Esophagus muscularis mucosa (tissue), 4 donors: ENCODE data around the gene GTSE1. TPM values are rescaled to one million over a fixed set of nuclear protein-coding genes. Genes with fewer than 3 reads are reported as not detected.

Experiments used
- DNase-seq: peaks from one replicate; pipeline ENCODE4 v3.0.0-alpha.2; 2017; ENCODE audit errors: extremely low spot score
- H3K27ac ChIP-seq, 4 donors: fragments of 200-600 bp; sonication (generic); replicated peaks in 1 of 4; 1 replicate in 3 of 4; 2 replicates in 1 of 4; pipeline ENCODE4 v1.5.1; 2016 to 2019; ENCODE audit warnings: mild to moderate bottlenecking in 1 of 4
- H3K27me3 ChIP-seq, 4 donors: fragments of 200-600 bp; sonication (generic); one replicate each; pipeline versions ENCODE4 v1.5.1 to v1.6.0; 2016 to 2019
- H3K36me3 ChIP-seq, 4 donors: fragments of 200-600 bp; sonication (generic); one replicate each; pipeline ENCODE4 v1.5.1; 2016 to 2019
- H3K4me1 ChIP-seq, 4 donors: fragments of 200-600 bp; sonication (generic); one replicate each; pipeline ENCODE4 v1.5.1; 2016 to 2019
- H3K4me3 ChIP-seq, 4 donors: fragments of 200-600 bp; sonication (generic); 1 replicate in 2 of 4; 2 replicates in 2 of 4; pipeline ENCODE4 v1.5.1; 2016 to 2019; ENCODE audit warnings: mild to moderate bottlenecking in 4 of 4, moderate library complexity in 1 of 4
- H3K9me3 ChIP-seq, 4 donors: fragments of 200-600 bp; sonication (generic); 1 replicate in 3 of 4; 2 replicates in 1 of 4; pipeline ENCODE4 v1.5.1; 2016 to 2019
- EP300 ChIP-seq: sonication (generic); formaldehyde crosslinking; IDR thresholded peaks from one replicate; pipeline ENCODE4 v1.6.1; 2017; ENCODE audit warnings: antibody characterized with exemption
- POLR2A ChIP-seq: fragments of 450-650 bp; IDR thresholded peaks from one replicate; pipeline ENCODE4 v1.6.1; 2017; ENCODE audit warnings: antibody characterized with exemption, moderate library complexity, mild to moderate bottlenecking, low read depth
- POLR2AphosphoS5 ChIP-seq, 2 donors: sonication (generic); formaldehyde crosslinking; IDR thresholded peaks; one replicate each; pipeline ENCODE4 v1.6.1; 2017; ENCODE audit warnings: antibody characterized with exemption in 2 of 2
- WGBS: methylation state at CpG from one replicate; pipeline ENCODE4 v1.1.5; 2018; 5-methylcytosine and 5-hydroxymethylcytosine counted together
- intact Hi-C: fragments of 100-400 bp; cut with DNase I; formaldehyde crosslinking; loops from one replicate; pipeline ENCODE4 v1.15.1; 2023
- total RNA-seq, 4 donors: library from RNA; depleted of rRNA; stranded (reverse); fragments of >200 nt; gene quantifications; one replicate each; pipeline versions ENCODE4 v1.1.0 to v1.2.1, GENCODE V29; 2016
- TF ChIP-seq, protein P1 (sequence below), 3 experiments: fragments of 200-600 bp in 2 of 3; fragments of 450-650 bp in 1 of 3; sonication (generic) in 2 of 3; IDR thresholded peaks; one replicate each; pipeline ENCODE4 v1.5.1; 2017 to 2019; ENCODE audit warnings: antibody characterized with exemption in 3 of 3, mild to moderate bottlenecking in 2 of 3, moderate library complexity in 1 of 3

GTSE1 gene
- total RNA-seq, 4 donors from 2014 or later, result 1.0 TPM; not detected in 3

DNA sequence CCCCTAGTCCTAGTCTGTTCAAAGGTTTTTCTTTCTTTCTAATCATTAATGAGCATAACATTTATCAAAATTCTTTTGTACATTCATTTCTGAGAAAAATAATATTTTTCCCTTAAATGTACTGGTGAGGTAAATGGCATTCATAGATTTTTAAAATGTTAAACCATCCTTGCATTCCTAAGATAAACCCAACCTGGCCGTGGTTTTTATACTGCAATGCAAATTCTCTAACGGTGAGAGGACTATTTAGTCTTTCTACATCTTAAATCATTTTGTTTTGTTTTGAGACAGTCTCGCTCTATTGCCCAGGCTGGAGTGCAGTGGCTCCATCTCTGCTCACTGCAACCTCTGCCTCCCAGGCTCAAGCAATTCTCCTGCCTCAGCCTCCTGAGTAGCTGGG lies 79.4 kb downstream of the GTSE1 start:
- 90% methylated on average over 3 of the region's 3 CpGs for WGBS
- Histone ChIP-seq H3K4me3 (no peak overlapping the region), H3K27me3 (peaks cover 0 to 5% (median 0%) of the 10 kb centered on the region in 4 donors), H3K36me3 (peaks cover 0 to 4% (median 0%) of the 10 kb centered on the region in 4 donors), H3K9me3 (peaks cover 0 to 12% (median 10%) of the 10 kb centered on the region in 4 donors), H3K4me1 (peaks cover 0 to 6% (median 0%) of the 10 kb centered on the region in 4 donors), H3K27ac (no peak overlapping the region)
- DNase-seq, result no peak
- intact Hi-C loops, result no loop called here
- TF ChIP-seq, protein P1, sequence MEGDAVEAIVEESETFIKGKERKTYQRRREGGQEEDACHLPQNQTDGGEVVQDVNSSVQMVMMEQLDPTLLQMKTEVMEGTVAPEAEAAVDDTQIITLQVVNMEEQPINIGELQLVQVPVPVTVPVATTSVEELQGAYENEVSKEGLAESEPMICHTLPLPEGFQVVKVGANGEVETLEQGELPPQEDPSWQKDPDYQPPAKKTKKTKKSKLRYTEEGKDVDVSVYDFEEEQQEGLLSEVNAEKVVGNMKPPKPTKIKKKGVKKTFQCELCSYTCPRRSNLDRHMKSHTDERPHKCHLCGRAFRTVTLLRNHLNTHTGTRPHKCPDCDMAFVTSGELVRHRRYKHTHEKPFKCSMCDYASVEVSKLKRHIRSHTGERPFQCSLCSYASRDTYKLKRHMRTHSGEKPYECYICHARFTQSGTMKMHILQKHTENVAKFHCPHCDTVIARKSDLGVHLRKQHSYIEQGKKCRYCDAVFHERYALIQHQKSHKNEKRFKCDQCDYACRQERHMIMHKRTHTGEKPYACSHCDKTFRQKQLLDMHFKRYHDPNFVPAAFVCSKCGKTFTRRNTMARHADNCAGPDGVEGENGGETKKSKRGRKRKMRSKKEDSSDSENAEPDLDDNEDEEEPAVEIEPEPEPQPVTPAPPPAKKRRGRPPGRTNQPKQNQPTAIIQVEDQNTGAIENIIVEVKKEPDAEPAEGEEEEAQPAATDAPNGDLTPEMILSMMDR (IDR thresholded peaks at IDR 0.05), result no peak
- no peak for TF ChIP-seq EP300
- TF ChIP-seq POLR2A, result no peak
- no peak for TF ChIP-seq POLR2AphosphoS5 (IDR thresholded peaks at IDR 0.05)

DNA sequence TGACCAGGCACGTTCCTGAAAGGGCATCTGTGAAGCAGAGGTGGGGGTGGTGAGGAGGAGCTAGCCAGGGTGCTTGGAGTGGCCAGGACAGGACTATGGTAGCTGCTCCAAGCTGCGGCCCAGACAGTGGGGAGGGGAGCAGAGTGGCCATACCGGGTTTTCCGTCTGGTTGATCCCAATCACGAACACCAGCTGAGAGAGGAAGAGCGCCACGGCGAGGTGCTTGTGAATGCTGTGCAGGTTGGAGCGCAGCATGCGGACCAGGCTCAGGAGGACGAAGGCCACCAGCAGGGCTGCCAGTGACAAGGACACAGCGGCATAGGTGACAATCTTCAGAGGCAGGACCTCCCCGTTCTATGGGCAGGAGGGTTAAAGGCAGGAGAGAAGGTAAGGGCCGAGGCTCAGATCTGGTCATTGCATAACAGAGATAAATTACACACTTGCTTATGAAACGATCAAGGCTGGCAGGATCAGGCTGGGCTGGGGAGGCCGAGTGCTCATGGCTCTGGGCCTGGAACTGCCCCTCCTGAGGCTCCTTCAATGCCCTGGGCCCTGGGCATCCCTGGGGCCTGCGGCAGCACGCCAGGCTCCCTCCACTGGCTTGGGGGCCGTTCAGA lies 80.3 kb downstream of the GTSE1 start:
- TF ChIP-seq EP300 (no peak), POLR2A (no peak), POLR2AphosphoS5 (IDR thresholded peaks at IDR 0.05) (no peak)
- TF ChIP-seq, protein P1 (IDR thresholded peaks at IDR 0.05), result no peak
- peaks cover 0 to 12% (median 10%) of the 10 kb centered on the region in 4 donors for H3K9me3 ChIP-seq
- no peak overlapping the region for H3K4me3 ChIP-seq
- peaks cover 0 to 4% (median 0%) of the 10 kb centered on the region in 4 donors for H3K36me3 ChIP-seq
- peaks cover 0 to 5% (median 0%) of the 10 kb centered on the region in 4 donors for H3K27me3 ChIP-seq
- 95% methylated on average over 17 of the region's 19 CpGs for WGBS
- intact Hi-C loops, result no loop called here
- peaks cover 0 to 6% (median 0%) of the 10 kb centered on the region in 4 donors for H3K4me1 ChIP-seq
- H3K27ac ChIP-seq, result no peak overlapping the region
- no peak for DNase-seq

DNA sequence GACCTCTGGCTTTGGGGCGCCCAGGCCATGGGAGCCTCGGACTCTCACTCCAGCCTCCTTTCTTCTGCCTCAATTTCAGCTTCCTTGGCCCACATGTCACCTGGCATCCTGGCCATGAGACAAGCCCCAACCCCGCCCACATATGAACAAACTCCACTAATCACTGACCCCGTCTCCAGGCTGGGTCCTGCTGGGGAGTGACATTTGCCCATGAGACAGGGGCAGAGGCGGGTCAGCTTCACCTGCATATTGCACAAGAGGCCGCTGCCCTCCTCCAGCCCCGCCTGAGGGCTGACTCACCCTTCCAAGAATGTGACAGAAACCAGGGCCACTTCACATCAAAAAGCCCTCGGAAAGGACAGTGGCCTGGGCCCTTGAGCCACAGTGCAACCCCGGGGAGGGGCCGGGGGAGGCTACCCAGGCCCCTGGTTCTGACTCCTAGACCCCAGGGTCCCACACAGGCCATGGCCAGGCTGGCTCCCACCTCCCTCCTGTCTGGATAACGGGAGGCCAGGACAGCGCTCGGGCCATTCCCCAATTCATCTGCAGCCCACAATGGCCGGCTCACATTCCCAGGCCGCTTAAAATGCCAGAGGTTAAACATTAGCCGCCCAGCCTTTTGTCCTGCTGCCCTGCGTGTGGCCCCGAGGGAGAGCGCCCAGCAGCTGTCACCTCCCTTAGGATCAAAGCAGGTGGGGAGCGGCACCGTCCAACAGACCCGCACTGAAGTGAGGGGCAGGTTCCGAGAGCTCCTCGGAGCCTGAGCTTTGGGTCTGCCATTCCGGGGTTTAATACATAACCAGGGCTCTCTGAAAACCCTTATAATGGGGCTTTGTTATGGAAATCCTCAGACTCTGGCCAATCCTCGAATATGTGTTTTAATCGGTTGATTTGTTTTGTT lies 81.1 kb downstream of the GTSE1 start:
- Histone ChIP-seq H3K9me3 (peaks cover 0 to 12% (median 10%) of the 10 kb centered on the region in 4 donors), H3K36me3 (peaks cover 0 to under 1% (median 0%) of the 10 kb centered on the region in 4 donors), H3K27ac (no peak overlapping the region), H3K4me1 (peaks cover 0 to 6% (median 0%) of the 10 kb centered on the region in 4 donors), H3K4me3 (no peak overlapping the region), H3K27me3 (peaks cover 0 to 5% (median 0%) of the 10 kb centered on the region in 4 donors)
- 84% methylated on average over 17 of the region's 27 CpGs for WGBS
- intact Hi-C loops, result no loop called here
- TF ChIP-seq POLR2AphosphoS5 (IDR thresholded peaks at IDR 0.05), result no peak
- TF ChIP-seq EP300, result no peak
- TF ChIP-seq POLR2A, result no peak
- TF ChIP-seq, protein P1 (IDR thresholded peaks at IDR 0.05), result no peak
- DNase-seq, result no peak

DNA sequence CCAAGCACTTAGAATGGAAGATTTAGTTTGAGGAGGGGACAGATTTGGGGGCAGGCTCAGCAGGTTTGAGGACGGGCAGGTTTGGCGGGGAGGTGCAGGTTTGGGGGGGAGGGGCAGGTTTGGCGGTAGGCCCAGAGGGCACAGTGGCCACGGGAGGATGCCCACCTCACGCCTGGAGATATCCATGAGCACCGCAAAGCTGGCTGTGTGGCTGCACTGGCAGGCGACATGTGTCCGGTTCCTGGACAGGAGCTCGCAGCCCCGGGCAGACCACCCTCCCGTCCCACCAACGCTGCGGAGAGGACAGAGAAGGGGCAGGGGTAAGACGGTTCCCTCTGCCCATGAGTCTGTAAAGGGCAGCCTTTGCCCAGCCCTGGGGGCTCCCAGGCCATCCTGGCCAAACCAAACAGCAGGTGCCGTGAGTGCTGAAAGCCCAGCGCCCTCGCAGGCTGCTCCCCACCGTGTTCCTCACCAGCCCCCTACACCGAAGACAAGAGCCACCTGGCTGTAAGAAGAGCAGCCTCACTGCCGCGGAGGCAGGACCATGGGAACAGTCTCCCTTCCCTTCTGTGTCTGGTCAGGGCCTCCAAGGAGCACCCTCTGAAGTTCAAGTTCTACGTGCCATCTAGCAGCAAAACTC lies 81.9 kb downstream of the GTSE1 start:
- WGBS, result 80% methylated on average over 17 of the region's 22 CpGs
- intact Hi-C loops, result no loop called here
- no peaks in the 10 kb centered on the region for H3K36me3 ChIP-seq

More for the DNA sequence above, 81.9 kb downstream of the GTSE1 start:
- Histone ChIP-seq H3K9me3 (peaks cover 0 to 12% (median 10%) of the 10 kb centered on the region in 4 donors), H3K27ac (no peak overlapping the region), H3K4me1 (peaks cover 0 to 6% (median 0%) of the 10 kb centered on the region in 4 donors), H3K4me3 (no peak overlapping the region), H3K27me3 (peaks cover 0 to 5% (median 0%) of the 10 kb centered on the region in 4 donors)
- no peak for DNase-seq
- TF ChIP-seq POLR2A (no peak), POLR2AphosphoS5 (IDR thresholded peaks at IDR 0.05) (no peak), EP300 (no peak)
- TF ChIP-seq, protein P1 (IDR thresholded peaks at IDR 0.05), result no peak
